HG03565 (cell line): ENCODE data around the gene SYCE1L.
A peak's percentile ranks its signal among the peaks of the same experiment; 100 is the strongest.
"Not testable (repeated sequence)": the region's sequence is repeated elsewhere in the genome, so short reads cannot be mapped to it uniquely, and the experiment has no call there.

Source experiments
- ATAC-seq: cut with Tn5 transposase; IDR thresholded peaks from one replicate; pipeline ENCODE4 v1.9.1; 2021; ENCODE audit warnings: mild to moderate bottlenecking, moderate library complexity; ENCODE audit not compliant: unreplicated experiment

Gene SYCE1L

DNA sequence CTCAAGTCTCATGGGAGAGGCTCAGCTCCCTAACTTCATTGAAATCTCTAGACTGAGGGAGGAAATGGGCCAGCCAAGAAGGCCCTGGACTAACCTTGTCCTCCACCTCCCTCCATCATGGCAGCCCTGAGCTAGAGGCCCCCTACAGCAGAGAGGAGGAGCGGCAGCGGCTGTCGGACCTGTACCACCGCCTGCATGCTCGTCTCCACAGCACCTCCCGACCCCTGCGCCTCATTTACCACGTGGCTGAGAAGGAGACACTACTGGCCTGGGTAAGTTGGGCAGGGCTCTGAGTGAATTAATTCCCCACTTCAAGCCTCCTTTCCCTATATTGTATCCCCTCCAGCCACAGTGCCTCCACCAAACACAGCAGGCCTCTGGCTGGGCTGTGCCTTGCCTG, 3.8 kb upstream of the SYCE1L start:
- no peak for ATAC-seq

DNA sequence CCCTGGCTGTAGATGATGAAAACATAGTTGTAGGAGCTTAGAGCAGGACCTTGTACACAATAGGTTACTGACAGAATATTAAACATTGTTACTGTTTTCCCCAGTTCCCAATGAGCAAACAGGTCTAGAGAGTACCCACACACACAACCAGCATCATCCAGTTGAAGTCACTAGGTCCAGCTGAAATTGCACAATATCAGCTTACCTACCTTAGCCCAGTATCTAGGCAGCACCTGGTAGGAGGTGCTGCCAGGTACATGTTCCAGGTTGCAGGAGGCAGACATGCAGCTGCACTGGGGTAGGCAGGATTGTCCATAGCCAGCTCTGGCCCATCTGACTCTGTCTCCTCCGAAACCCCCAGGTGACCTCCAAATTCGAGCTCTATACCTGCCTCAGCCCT, 1.5 kb upstream of the SYCE1L start:
- no peak for ATAC-seq

DNA sequence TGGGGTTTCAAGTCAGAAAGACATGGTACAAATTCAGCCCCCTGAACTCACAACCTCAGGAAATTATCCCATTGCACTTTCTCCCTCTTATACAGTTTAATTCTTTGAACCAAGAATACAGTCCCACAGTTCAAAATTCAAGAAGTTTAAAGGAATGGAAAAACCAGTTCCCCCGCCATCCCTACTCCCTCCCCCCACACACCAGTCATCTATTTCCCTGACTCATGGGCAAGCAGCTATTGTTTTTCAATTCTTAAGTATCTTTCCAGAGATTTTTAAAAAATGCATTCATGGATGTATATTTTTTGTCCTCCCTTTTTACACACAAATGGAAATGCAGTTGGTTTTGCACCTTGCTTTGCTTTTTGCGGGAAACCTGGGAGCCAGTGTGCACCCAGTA, 7.3 kb downstream of the SYCE1L start:
- ATAC-seq = no peak

DNA sequence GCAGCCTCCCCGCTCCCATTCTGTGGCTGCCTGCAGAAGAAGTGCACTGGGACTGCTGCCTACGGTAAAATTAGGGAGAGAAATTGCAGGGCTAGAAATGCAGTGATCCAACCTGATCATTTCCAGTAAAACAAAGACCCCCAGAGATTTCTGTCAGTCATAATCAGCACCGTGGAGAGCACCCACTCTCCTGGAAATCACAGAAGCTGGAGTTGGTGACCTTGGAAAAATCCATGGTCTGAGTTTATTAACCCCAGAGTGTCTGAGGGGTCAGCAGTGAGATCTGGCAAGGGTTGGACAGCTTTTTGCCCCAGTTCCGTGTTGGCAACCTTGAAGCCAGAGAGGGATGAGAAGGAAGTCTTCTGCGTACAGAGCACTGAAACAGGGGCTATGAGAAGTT, 7.8 kb downstream of the SYCE1L start:
- ATAC-seq = no peak

DNA sequence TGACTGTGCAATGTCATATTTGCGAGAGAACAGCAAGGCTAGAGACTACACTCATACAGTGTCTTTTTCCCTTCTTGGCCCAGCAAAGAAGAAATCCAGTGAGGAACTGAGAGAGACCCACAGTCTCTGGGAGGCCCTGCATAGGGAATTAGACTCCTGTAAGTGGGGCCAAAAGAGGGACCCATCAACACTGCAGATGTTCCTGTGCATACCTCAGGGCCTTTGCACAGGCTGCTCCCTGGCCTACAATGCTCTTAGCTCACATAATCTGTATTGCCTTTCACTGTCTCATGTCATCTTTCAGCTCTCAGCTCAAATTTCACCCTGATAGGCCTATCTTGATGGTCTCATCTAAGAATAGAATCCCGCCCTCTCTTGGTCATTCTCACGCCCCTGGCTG, 9.2 kb downstream of the SYCE1L start:
- ATAC-seq = no peak

DNA sequence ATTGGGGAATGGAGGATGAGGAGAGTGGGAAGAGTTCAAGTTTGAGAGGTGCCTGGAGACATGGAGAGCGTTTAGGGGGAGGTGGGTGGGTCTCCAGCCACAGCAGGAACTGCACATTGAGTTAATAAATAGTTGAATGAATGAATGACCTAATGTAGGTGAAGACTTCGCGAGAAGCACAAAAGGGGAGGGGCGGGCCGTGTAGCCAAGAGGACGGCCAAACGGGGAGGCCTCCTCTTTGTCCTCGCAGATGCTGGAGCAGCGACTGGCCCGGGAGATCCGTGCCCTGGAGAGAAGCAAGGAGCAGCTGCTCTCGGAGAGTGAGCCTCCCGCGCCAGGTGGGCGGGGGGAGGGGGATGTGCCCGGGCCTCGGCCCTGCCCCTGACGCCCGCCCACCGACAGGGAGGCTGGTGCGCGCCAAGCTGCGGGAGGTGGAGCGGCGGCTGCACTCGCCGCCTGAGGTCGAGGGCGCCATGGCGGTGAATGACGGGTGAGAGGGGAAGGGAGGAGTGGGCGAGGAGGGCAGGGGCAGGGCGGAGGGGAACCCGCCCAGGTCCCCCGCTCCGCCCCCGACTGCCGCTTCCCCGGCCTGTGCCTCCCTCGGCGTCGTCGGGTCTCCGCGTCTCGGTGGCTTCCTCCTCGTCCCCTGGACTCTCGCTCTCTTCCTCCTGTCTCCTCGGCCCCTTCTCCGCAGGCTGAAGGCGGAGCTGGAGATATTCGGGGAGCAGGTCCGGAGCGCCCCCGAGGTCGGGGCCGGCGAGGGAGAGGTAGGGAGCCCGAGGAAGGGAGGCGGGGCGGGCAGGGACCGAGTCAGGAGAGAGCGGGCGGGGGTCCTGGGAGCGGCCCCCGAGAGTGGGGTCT, 12.9 kb downstream of the SYCE1L start:
- peak; percentile 56 for ATAC-seq

DNA sequence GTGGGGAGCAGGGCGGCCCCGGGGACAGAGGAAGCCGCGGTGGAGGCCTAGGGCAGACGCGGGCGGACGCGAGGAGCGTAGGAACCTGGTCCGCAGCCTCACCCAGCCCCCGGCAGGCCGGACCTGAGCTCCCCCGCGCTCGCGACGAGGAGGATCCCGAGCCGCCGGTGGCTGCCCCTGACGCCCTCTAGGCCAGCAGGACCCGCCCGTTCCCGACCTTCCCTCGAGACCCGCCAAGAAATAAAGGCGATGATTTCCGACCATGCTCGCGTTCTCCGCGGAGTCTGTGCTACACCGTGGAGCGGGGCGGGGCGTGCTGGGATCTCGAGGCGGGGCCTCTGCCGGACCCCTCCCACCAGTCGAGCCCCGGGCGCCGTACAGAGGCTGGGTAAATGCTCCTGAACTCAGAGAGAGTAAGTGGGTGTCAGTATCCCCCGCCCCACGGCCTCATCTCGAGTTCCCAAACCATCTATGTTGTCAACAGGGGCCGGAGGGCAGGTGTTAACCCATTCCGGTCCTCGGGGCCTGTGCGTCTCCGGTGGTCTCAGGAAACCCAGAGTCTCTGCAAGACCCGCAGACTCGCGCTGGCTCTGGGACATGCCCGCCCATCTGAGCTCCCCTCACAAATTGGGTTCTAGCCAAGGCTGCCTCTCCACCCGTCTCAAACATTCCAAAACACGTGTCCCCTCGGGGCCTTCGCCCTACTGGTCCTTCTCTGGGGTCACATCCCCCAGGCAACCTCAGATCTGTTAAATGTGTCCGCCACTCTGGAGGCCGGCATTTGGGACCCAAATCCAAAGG, 13.7 kb downstream of the SYCE1L start:
- peak; percentile 73 for ATAC-seq

DNA sequence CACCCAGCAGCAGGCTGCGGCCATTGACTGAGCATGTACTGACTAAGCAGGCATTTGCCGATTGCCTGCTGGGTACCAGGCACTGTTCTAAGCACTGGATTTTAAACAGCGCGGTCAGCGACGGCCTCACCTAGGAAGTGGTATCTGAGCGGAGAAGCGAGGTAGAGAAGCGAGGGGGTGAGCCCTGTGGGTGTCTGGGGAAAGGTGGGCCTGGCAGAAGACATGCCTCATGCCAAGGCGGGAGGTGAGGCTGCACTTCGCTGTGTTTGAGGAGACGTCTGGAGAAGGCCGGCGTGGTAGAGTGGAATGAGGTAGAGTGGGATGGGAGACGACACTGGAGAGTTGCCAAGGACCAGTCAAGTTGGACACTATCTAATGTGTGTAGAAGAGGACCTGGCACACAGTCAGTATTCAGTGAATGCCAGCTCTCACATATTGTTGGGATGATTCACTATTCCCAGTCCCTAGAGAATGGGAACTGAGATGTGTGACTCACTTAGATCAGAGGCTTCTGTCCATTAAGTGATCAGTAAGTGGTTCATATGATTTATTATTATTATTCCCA, 14.4 kb downstream of the SYCE1L start:
- ATAC-seq = no peak

DNA sequence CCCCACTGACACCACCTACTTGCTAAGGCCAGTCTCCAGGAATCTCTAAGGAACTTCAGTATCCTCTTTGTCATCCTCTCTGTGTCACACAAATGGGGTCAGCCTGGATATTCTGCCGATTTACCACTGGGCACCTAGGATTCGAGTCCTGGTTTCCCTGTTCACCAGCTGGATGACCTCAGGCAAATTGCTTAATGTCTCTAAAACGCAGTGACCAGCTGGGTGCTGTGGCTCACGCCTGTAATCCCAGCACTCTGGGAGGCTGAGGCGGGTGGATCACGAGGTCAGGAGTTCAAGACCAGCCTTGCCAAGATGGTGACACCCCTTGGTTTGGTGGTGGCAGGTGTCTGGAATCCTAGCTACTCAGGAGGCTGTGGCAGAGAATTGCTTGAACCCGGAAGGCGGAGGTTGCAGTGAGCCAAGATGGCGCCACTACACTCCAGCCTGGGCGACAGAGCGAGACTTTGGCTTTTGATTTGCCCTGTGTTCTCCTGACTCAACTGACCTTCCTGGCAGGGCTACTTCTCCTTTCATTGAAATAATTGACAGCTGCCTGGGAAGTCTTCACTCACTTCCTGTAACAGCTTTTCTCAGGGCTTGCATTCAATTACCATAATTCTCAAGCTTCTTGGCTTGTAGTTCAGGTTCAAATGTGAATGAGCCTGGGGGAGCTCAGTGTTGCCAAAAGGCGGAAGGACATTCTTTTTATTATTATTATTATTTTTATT, 15.4 kb downstream of the SYCE1L start:
- ATAC-seq = no peak

DNA sequence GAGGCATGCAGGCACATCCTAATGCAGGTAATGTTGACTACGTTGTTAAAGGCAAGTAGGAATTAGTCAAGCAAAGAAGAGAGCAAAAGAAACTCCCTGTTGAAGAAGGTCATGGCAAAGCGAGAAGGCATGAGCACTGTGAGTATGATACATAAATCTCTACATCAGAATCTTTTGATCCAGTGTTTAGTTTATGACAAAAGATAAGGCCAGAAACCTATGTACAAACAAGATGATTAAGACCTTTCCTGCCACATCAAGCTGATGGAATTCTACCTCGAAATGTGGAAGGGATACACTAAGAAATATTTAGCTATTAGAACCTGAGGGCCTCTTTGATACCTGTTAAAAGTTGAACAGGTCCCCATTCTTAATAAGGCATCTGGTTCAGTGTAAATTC, 20.2 kb downstream of the SYCE1L start:
- ATAC-seq = no peak

DNA sequence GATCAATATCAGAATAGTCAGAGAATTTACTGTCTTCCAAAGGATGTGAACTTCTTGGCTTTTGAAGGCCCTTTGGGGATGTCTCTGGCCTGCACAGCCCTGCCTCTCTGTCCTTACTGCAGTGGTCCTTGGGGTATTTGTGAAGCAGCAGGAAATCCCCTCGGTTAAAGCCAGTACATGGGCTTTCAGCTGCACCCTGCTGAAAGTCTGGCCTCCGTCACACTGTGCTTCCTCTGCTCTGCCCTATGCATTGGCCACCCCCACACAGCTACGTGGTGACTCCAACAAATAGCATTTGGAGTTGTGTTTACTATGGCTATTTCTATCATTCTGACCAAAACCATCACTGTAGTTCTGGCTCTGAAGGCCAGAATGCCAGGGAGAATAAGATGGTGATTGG, 21.2 kb downstream of the SYCE1L start:
- ATAC-seq = peak; percentile 86

DNA sequence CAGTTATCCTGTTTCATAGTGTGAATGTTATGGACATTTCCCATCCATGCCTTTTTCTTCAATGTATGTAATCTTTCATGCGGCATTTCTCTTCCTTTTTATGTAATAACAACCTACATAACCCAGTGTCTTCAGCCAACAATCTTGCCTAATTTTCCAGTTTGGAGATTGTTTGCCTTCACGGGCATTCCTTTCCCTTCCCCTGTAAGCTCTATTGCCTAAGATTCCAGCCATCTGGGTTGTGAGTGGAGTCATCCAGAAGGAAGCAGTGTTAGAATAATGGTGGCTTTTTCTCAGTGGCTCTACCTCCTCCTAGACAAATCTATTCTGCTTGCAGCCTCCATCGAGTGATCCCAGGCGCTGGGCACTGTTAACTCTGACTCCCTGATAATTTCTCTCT, 22.3 kb downstream of the SYCE1L start:
- ATAC-seq = no peak

DNA sequence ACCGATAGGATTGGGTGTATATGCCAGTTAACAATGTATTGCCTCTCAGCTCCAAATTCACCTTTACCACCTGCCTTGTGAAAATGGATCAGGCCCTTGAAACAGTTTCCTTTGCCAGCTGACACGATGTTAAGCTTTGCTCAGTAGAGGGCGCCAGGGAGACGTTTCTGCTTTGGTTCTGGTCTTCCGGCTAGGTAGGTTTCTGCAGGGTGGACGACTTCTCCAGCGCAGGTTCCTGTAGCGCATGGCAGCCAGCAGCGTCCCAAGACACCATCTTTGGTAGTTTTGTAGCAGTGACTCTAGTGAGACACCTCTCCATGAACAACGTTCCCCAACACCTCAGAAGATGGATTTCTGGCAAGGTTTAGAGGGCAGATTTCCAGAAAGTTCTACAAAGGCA, 24.0 kb downstream of the SYCE1L start:
- no peak for ATAC-seq

DNA sequence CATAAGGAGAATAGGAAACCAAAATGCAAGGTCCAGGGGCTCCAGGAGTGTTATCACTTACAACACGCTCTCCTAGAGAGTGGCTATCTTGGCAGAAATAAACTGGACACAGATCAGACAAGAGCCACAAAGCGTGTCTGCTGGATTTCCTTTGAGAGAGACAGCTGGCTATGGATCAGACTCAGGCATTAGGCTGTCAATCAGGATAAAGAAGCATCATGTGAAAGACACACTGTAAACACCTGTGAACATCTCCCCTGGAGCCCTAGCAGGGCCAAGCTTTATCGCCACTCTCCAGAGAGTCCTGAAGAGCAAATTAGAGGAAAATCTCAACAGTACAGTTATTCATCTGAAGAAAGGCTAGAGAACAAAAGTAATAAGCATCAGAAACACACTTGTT, 26.0 kb downstream of the SYCE1L start:
- ATAC-seq = no peak

DNA sequence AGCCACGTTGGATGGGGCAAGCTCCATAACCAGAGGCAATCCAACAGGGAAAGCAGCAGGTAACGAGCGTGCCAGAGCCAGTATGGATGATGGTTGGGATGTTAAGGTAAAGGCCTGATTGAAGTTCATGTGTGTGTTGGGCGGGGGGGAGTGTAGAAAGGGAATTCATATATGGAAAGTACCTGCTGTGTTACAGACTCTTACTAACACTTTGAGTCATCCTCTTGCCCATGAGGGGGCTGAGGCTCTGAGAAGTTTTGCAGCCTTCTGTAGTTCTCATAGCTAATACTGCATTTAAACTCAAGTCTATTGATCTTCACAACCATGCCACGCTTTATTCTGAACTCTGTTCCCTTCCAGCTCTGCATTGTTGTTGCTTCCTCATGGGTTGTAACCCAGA, 28.5 kb downstream of the SYCE1L start:
- peak; percentile 85 for ATAC-seq

DNA sequence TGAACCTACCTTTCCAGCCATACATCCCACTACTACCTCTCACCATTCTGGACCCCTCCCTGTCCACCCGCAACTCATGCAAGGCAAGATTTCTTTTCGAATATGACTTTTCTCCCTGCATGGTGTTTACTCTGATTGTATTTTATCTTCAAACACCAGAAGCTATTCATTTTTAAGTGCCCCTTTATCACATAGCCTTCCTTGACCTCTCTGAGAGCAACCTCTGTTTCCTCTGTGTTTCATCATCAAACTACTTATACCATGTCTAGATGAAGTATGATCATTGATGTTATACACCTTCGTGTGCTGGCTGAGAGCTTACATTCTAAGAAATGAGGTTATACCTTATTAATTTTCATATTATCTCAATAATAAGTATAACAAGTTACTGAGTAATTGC, 31.8 kb downstream of the SYCE1L start:
- no peak for ATAC-seq

DNA sequence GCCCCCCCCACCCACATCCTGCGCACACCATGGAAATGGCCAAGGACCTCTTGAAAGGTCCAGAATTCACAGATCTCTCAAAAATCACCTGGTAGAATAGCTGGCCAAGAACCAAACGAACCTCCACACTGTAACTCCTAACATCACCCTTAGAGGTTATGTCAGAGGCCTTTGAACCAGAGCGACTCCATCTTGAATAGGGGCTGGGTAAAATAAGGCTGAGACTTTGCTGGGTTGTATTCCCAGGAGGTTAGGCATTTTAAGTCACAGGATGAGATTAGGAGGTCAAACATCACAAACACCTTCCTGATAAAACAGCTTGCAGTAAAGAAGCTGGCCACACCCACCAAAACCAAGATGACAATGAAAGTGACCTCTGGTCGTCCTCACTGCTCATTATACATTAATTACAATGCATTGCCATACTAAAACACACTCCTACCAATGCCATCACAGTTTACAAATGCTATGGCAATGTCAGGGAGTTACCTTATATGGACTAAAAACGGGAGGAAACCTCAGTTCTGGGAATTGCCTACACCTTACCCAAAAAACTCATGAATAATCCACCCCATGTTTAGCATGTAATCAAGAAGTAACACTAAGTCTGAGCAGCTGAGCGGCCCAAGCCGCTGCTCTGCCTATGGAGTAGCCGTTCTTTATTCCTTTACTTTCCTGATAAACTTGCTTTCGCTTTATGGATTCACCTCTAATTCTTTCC, 34.8 kb downstream of the SYCE1L start:
- no peak for ATAC-seq

DNA sequence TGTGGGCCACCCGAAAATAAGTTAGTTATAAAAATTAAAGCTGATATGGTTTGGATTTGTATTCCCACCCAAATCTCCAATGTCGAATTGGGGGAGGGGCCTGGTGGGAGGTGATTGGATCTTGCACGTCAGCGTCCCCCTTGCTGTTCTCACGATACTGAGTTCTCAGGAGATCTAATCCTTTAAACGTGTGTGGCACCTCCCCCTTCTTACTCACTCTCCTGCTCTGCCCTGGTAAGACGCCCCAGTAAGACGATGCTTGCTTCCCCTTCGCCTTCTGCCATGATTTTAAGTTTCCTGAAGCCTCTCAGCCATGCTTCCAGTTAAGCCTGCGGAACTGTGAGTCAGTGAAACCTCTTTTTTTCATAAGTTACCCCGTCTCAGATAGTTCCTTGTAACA, 35.4 kb downstream of the SYCE1L start:
- no peak for ATAC-seq

DNA sequence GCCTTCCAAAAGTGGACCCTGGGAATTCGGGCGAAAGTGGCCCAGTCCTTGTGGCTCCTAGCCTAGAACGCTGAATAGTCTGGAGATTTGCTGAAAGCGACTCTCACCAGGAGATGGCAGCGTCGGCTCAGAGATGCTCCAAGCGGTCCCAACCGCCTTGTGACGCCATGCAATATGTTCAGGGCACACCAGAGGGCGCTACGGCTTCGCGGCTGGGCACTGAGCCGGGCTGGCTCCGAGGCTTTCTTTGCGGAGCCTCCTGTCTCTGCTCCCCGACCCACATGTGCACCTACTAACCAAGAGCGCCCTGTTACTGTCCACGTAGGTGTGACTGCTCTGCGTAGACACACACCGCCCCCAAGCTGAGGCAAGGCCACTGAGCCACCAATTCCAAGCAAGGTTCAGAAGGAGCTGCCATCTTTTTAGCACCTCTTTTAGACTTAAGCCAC, 36.9 kb downstream of the SYCE1L start:
- peak; percentile 96 for ATAC-seq

DNA sequence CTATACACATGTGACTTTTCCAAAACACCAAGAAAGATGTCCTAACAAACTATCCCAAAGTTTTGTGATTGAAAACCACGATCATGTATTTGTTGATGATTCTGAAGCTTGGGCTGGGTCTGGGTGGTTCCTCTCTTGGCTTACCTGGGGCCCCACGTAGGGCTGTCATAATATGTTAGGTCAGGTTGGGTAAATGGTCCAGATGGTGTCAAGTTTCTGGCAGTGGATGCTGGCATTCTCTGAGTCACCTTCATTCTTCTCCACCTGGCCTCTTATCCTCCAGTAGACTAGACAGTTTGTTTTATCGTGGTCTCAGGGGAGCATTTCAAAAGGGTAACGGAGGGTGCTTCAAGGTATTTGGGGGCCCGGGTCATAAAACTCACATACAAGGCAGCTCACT, 39.4 kb downstream of the SYCE1L start:
- ATAC-seq = no peak

DNA sequence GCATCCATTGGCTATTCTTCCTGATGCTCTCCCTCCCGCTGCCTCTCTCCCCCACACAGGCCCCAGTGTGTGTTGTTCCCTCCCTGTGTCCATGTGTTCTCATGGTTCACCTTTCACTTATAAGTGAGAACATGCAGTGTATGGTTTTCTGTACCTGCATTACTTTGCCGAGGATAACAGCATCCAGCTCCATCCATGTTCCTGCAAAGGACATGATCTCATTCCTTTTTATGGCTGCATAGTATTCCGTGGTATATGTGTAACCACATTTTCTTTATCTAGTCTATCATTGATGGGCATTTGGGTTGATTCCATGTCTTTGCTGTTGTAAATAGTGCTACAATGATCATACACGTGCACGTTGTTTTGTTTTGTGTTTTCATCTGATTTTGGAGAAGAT, 43.3 kb downstream of the SYCE1L start:
- ATAC-seq = not testable (repeated sequence)
